DOHH2 (cell line): ENCODE data around the gene PLET1.

ENCODE experiments used
- H3F3A ChIP-seq: fragments of 200-600 bp; sonication (generic), shearing (Covaris generic); 2 replicates; pipeline ENCODE4 v1.6.0; 2016; ENCODE audit warnings: antibody characterized with exemption, mild to moderate bottlenecking; ENCODE audit not compliant: control insufficient read depth, insufficient read depth
- H3K27ac ChIP-seq: fragments of 200-600 bp; sonication (generic); 2 replicates; pipeline ENCODE4 v1.5.1; 2014; ENCODE audit warnings: low read depth, mild to moderate bottlenecking, low read length, moderate library complexity
- H3K27me3 ChIP-seq: fragments of 200-600 bp; sonication (generic); 2 replicates; pipeline ENCODE4 v1.6.1; 2014; ENCODE audit warnings: mild to moderate bottlenecking, low read length, mixed read lengths; ENCODE audit not compliant: control insufficient read depth
- H3K36me3 ChIP-seq: fragments of 200-600 bp; sonication (generic); 2 replicates; pipeline ENCODE4 v1.6.1; 2014; ENCODE audit warnings: mild to moderate bottlenecking, low read length, moderate library complexity, mixed read lengths; ENCODE audit not compliant: control insufficient read depth
- H3K4me1 ChIP-seq: fragments of 200-600 bp; sonication (generic); 2 replicates; pipeline ENCODE4 v1.6.1; 2014; ENCODE audit warnings: mild to moderate bottlenecking, low read length, mixed read lengths; ENCODE audit not compliant: control insufficient read depth
- H3K4me2 ChIP-seq: fragments of 200-600 bp; sonication (generic); 2 replicates; pipeline ENCODE4 v1.6.0; 2014; ENCODE audit warnings: mild to moderate bottlenecking, low read length, moderate library complexity
- H3K4me3 ChIP-seq: fragments of 200-600 bp; sonication (generic); 2 replicates; pipeline ENCODE4 v1.5.1; 2014; ENCODE audit warnings: mild to moderate bottlenecking, low read length, mixed read lengths
- H3K79me2 ChIP-seq: fragments of 200-600 bp; sonication (generic); 2 replicates; pipeline ENCODE4 v1.6.1; 2014; ENCODE audit warnings: mild to moderate bottlenecking, low read length, mixed read lengths; ENCODE audit not compliant: control insufficient read depth
- H3K9me2 ChIP-seq: fragments of 200-600 bp; sonication (generic); replicated peaks from 2 replicates; pipeline ENCODE4 v1.6.1; 2014; ENCODE audit warnings: mild to moderate bottlenecking, low read length, mixed read lengths; ENCODE audit not compliant: control insufficient read depth
- H3K9me3 ChIP-seq: fragments of 200-600 bp; sonication (generic); 2 replicates; pipeline ENCODE4 v1.6.1; 2014; ENCODE audit warnings: antibody characterized with exemption, low read length, mixed read lengths; ENCODE audit not compliant: control insufficient read depth, insufficient read depth
- H4K20me1 ChIP-seq: fragments of 200-600 bp; sonication (generic); 2 replicates; pipeline ENCODE4 v1.6.0; 2014; ENCODE audit warnings: low read depth, mild to moderate bottlenecking, antibody characterized with exemption, low read length, moderate library complexity; ENCODE audit not compliant: control insufficient read depth, insufficient read depth
- EZH2phosphoT487 ChIP-seq: fragments of 200-600 bp; sonication (generic); IDR thresholded peaks from 2 replicates; pipeline ENCODE4 v1.6.1; 2017; ENCODE audit warnings: borderline replicate concordance, mild to moderate bottlenecking, antibody characterized with exemption, low read length, moderate library complexity, mixed read lengths
- TF ChIP-seq, protein P1 (sequence below): fragments of 200-600 bp; sonication (generic); IDR thresholded peaks from one replicate; pipeline ENCODE4 v1.5.1; 2014; ENCODE audit warnings: antibody characterized with exemption, mild to moderate bottlenecking, low read depth, low read length; ENCODE audit not compliant: poor library complexity, severe bottlenecking

Gene PLET1

DNA sequence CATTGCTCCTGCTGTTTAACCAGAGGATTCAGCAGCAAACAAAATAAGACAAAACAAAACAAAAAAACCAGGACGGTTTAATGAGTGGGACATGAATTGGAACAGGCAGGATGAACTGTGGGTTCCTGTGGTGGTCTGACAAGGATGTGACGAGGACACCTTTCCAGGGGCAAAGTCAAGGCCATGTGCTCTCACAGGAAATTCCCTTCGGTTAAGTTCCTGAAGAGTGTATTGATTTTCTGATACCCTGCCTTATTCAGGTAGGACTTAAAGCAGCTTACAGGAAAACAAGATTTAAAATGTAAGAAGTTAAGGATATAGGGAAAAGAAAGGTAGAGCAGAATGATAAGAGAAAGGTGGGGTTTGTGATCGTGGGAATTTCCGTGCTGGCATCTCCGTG, 8.5 kb upstream of the PLET1 start:
- H3K4me3 ChIP-seq, result no peak overlapping the region
- H3K79me2 ChIP-seq, result no peaks in the 10 kb centered on the region
- H3K4me2 ChIP-seq, result no peak overlapping the region
- no peaks in the 10 kb centered on the region for H4K20me1 ChIP-seq
- no peaks in the 10 kb centered on the region for H3K36me3 ChIP-seq
- H3K9me3 ChIP-seq, result no peaks in the 10 kb centered on the region
- H3K27ac ChIP-seq, result no peak overlapping the region
- no peaks in the 10 kb centered on the region for H3K27me3 ChIP-seq
- H3F3A ChIP-seq, result no peaks in the 10 kb centered on the region
- no peaks in the 10 kb centered on the region for H3K9me2 ChIP-seq
- TF ChIP-seq, protein P1, sequence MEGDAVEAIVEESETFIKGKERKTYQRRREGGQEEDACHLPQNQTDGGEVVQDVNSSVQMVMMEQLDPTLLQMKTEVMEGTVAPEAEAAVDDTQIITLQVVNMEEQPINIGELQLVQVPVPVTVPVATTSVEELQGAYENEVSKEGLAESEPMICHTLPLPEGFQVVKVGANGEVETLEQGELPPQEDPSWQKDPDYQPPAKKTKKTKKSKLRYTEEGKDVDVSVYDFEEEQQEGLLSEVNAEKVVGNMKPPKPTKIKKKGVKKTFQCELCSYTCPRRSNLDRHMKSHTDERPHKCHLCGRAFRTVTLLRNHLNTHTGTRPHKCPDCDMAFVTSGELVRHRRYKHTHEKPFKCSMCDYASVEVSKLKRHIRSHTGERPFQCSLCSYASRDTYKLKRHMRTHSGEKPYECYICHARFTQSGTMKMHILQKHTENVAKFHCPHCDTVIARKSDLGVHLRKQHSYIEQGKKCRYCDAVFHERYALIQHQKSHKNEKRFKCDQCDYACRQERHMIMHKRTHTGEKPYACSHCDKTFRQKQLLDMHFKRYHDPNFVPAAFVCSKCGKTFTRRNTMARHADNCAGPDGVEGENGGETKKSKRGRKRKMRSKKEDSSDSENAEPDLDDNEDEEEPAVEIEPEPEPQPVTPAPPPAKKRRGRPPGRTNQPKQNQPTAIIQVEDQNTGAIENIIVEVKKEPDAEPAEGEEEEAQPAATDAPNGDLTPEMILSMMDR, result no peak
- TF ChIP-seq EZH2phosphoT487, result no peak
- peaks cover 6% of the 10 kb centered on the region for H3K4me1 ChIP-seq

DNA sequence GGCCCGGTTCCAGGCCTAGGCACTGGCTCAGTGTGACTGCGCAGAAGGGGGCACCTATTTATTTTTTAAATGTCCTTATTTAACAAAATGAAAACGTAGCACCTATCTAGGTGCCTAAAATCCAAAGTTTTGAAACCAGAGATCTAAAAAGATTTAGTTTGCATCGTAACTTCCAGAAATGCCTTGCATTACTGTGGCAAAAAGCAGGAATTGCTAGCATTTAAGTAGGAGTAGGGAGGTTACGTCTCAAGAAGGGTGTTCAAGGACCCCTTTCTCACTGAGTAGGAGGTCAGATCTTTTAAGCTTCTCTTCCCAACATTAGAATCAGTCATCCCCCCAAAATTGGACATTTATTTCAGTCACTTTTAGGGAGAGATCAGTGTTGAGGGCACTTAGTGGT, 7.7 kb upstream of the PLET1 start:
- Histone ChIP-seq H3F3A (no peaks in the 10 kb centered on the region), H3K4me2 (no peak overlapping the region), H3K27ac (no peak overlapping the region), H3K27me3 (no peaks in the 10 kb centered on the region), H3K9me2 (no peaks in the 10 kb centered on the region), H3K79me2 (no peaks in the 10 kb centered on the region), H3K36me3 (no peaks in the 10 kb centered on the region), H4K20me1 (no peaks in the 10 kb centered on the region), H3K4me3 (no peak overlapping the region), H3K4me1 (peaks cover 6% of the 10 kb centered on the region), H3K9me3 (no peaks in the 10 kb centered on the region)
- TF ChIP-seq EZH2phosphoT487, result no peak
- TF ChIP-seq, protein P1, result no peak

DNA sequence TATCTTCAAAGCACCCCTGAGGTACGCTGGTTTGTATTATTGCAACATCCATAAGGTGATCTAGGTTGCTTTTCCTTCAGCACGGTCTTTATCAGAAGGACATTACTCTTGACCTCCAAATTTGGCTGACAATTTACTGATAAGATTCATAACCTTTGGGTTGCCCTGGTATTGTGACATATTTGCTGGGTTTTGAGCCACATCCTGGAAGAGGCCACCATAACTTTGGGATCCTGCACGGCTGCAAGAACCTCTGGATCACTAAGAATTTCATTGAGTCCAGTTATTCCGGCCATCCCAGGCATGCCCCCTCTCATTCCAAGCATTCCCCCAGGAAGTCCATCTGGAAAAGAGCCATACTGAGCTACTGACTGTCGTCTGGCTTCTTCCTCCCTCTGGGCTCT, 6.5 kb upstream of the PLET1 start:
- Histone ChIP-seq H3K4me1 (peaks cover 6% of the 10 kb centered on the region), H3K9me3 (no peaks in the 10 kb centered on the region), H3K36me3 (no peaks in the 10 kb centered on the region), H3K4me2 (no peak overlapping the region), H3K27ac (no peak overlapping the region), H3K9me2 (no peaks in the 10 kb centered on the region), H3K79me2 (no peaks in the 10 kb centered on the region), H3K27me3 (no peaks in the 10 kb centered on the region), H3K4me3 (no peak overlapping the region), H3F3A (no peaks in the 10 kb centered on the region), H4K20me1 (no peaks in the 10 kb centered on the region)
- TF ChIP-seq, protein P1, result no peak
- no peak for TF ChIP-seq EZH2phosphoT487

DNA sequence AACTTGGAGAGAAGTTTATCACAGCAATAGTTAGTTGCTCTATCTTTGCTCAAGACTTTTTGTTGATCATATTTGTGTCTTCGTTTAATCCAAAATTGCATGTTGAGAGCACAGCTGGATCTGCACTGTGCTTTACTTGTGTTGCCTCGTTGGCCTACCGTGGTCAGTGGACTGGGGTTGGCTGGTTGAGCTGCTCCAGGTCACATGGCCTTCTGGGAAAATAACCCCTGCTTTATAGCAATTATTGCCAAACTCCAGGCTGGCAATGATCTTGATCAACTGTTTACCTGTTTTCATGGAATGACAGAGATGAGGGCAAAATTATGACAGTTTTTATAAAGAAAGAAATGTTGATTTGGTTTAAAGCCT, 5.7 kb upstream of the PLET1 start:
- H3F3A ChIP-seq, result no peaks in the 10 kb centered on the region
- no peak for TF ChIP-seq EZH2phosphoT487
- TF ChIP-seq, protein P1, result no peak
- H3K27ac ChIP-seq, result no peak overlapping the region

More for the DNA sequence above, 5.7 kb upstream of the PLET1 start:
- Histone ChIP-seq H3K4me1 (peaks cover 5% of the 10 kb centered on the region), H3K4me2 (no peak overlapping the region), H3K36me3 (no peaks in the 10 kb centered on the region), H3K9me2 (no peaks in the 10 kb centered on the region), H3K79me2 (no peaks in the 10 kb centered on the region), H3K4me3 (no peak overlapping the region), H4K20me1 (no peaks in the 10 kb centered on the region), H3K27me3 (no peaks in the 10 kb centered on the region), H3K9me3 (no peaks in the 10 kb centered on the region)
